Testis (tissue), 2 donors: Measurements from ENCODE around the gene CCDC102A.

Experiments
- POLR2A ChIP-seq: fragments of 450-650 bp; IDR thresholded peaks from one replicate; pipeline ENCODE4 v1.6.1; 2017; ENCODE audit warnings: antibody characterized with exemption, mild to moderate bottlenecking, moderate library complexity
- TF ChIP-seq, protein P1 (sequence below), 3 experiments: fragments of 450-650 bp in 2 of 3; fragments of 200-600 bp in 1 of 3; sonication (generic) in 1 of 3; IDR thresholded peaks; one replicate each; pipeline ENCODE4 v1.5.1; 2016 to 2019; ENCODE audit warnings: antibody characterized with exemption in 3 of 3, mild to moderate bottlenecking in 2 of 3, moderate library complexity in 1 of 3

DNA sequence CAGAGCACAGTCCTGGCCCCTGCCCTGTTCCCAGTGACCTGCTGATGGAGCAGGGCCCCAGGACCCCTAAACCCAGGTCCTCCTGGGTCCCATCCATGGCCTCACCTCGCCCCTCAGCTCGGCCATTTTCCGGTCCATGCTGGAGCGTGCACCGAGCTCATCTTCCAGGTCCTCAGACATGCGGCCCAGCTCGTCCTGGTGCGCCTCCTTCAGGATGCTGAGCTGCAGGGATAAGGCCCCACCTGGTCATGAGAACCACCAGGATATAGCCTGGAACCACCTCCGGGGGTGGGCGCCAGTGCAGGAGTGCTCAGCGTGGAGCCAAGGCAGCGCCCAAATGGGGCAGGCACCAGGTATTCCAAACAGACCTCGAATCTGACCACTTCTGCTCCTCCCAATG lies 17.9 kb downstream of the CCDC102A start:
- TF ChIP-seq, protein P1, sequence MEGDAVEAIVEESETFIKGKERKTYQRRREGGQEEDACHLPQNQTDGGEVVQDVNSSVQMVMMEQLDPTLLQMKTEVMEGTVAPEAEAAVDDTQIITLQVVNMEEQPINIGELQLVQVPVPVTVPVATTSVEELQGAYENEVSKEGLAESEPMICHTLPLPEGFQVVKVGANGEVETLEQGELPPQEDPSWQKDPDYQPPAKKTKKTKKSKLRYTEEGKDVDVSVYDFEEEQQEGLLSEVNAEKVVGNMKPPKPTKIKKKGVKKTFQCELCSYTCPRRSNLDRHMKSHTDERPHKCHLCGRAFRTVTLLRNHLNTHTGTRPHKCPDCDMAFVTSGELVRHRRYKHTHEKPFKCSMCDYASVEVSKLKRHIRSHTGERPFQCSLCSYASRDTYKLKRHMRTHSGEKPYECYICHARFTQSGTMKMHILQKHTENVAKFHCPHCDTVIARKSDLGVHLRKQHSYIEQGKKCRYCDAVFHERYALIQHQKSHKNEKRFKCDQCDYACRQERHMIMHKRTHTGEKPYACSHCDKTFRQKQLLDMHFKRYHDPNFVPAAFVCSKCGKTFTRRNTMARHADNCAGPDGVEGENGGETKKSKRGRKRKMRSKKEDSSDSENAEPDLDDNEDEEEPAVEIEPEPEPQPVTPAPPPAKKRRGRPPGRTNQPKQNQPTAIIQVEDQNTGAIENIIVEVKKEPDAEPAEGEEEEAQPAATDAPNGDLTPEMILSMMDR (IDR thresholded peaks at IDR 0.05) = no peak
- TF ChIP-seq POLR2A = no peak
